Transverse colon (tissue), 4 donors: Measurements from ENCODE around the gene ATL3. TPM values are rescaled to one million over a fixed set of nuclear protein-coding genes. Genes with fewer than 3 reads are reported as not detected.
A peak's percentile ranks its signal among the peaks of the same experiment; 100 is the strongest.

Experiments
- DNase-seq: peaks from one replicate; pipeline ENCODE4 v3.0.0-alpha.2; 2019
- H3K27ac ChIP-seq, 4 donors: fragments of 200-600 bp; sonication (generic); 2 replicates each; pipeline ENCODE4 v1.5.1; 2016 to 2018; ENCODE audit warnings: inconsistent platforms in 4 of 4
- H3K27me3 ChIP-seq: fragments of 200-600 bp; sonication (generic); 2 replicates; pipeline ENCODE4 v1.5.1; 2017; ENCODE audit warnings: inconsistent platforms
- H3K36me3 ChIP-seq, 4 donors: fragments of 200-600 bp; sonication (generic); 2 replicates each; pipeline ENCODE4 v1.5.1; 2017 to 2019; ENCODE audit warnings: inconsistent platforms in 4 of 4
- H3K4me1 ChIP-seq, 4 donors: fragments of 200-600 bp; sonication (generic); 2 replicates each; pipeline ENCODE4 v1.5.1; 2017 to 2020; ENCODE audit warnings: inconsistent platforms in 4 of 4
- H3K4me3 ChIP-seq, 4 donors: fragments of 200-600 bp; sonication (generic); 1 replicate in 1 of 4; 2 replicates in 3 of 4; pipeline versions ENCODE4 v1.5.1 to v1.6.1; 2017 to 2019; ENCODE audit warnings: inconsistent platforms in 4 of 4
- H3K9me3 ChIP-seq, 2 donors: fragments of 200-600 bp; sonication (generic); 2 replicates each; pipeline ENCODE4 v1.5.1; 2017 to 2019; ENCODE audit warnings: inconsistent platforms in 2 of 2
- CTCF ChIP-seq, 5 experiments: fragments of 200-600 bp in 3 of 5; fragments of 450-650 bp in 2 of 5; sonication (generic) in 3 of 5; IDR thresholded peaks; 1 replicate in 2 of 5; 2 replicates in 3 of 5; pipeline ENCODE4 v1.5.1; 2016 to 2017; ENCODE audit warnings: antibody characterized with exemption in 5 of 5, inconsistent platforms in 3 of 5, mild to moderate bottlenecking in 2 of 5, moderate library complexity in 1 of 5
- EP300 ChIP-seq: sonication (generic); formaldehyde crosslinking; IDR thresholded peaks from one replicate; pipeline ENCODE4 v1.6.1; 2017; ENCODE audit warnings: antibody characterized with exemption, low read depth
- POLR2A ChIP-seq: fragments of 450-650 bp; IDR thresholded peaks from one replicate; pipeline ENCODE4 v1.6.1; 2016; ENCODE audit warnings: antibody characterized with exemption, mild to moderate bottlenecking, moderate library complexity
- POLR2AphosphoS5 ChIP-seq, 3 donors: sonication (generic); formaldehyde crosslinking; IDR thresholded peaks; one replicate each; pipeline ENCODE4 v1.6.1; 2016; ENCODE audit warnings: antibody characterized with exemption in 3 of 3
- WGBS, 2 donors: methylation state at CpG; one replicate each; pipeline ENCODE4 v1.1.5; 2018; ENCODE audit warnings: low coverage in 1 of 2; 5-methylcytosine and 5-hydroxymethylcytosine counted together
- in situ Hi-C, 4 donors: fragments of 200-750 bp; cut with MboI; loops; one replicate each; pipeline versions ENCODE4 v1.15.0 to v1.15.1; 2017; ENCODE audit warnings: low sequenced_read_pairs in 3 of 4, low pct_ligation_motif_present in 1 of 4, low pct_unique_long_range_greater_than_20kb in 1 of 4
- intact Hi-C: fragments of 100-400 bp; cut with DNase I; formaldehyde crosslinking; loops from one replicate; pipeline ENCODE4 v1.15.1; 2023; ENCODE audit warnings: low total_unique reads
- total RNA-seq, 4 donors: library from RNA; depleted of rRNA; stranded (reverse); fragments of >200 nt; gene quantifications; one replicate each; pipeline ENCODE4 v1.1.0, GENCODE V29; 2016

ATL3 gene
- total RNA-seq, 4 donors from 2014 or later, result 18.7 to 60.8 (median 40.0) TPM

- intact Hi-C loops (no loop called here), in situ Hi-C loops (no loop called here)
- Histone ChIP-seq H3K27me3 (no peaks in the 10 kb centered on the region), H3K4me1 (peaks cover 0 to 4% (median 2%) of the 10 kb centered on the region in 4 donors), H3K36me3 (no peaks in the 10 kb centered on the region), H3K9me3 (no peaks in the 10 kb centered on the region), H3K4me3 (no peak overlapping the region), H3K27ac (no peak overlapping the region)
- no peak for DNase-seq
- no peak for TF ChIP-seq POLR2A
- no peak for TF ChIP-seq CTCF (IDR thresholded peaks at IDR 0.05)
- no peak for TF ChIP-seq POLR2AphosphoS5 (IDR thresholded peaks at IDR 0.05)
- no peak for TF ChIP-seq EP300
Observed at GRCh38 chr11:63716046-63716445, 44.9 kb upstream of the ATL3 start.

DNA sequence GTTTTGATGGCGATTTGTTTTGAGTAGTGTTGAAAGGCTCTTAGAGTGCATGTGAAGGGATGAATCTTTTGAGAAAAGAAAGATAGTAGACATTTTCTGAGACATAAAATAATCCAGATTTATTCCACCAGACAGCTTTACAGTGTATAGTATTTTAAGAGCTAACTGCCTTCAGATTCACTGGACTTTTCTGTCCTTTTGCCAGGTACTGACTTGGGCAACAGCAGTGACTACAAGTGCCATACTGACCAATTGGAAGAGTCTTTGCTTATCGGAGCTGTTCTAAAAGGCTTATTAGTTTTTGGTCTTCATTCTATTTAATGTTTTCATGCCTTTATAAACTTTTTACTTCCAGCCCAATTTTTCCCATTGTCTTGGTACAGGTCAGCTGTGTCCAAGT, 42.6 kb upstream of the ATL3 start:
- H3K36me3 ChIP-seq, result no peaks in the 10 kb centered on the region
- intact Hi-C loops (no loop called here), in situ Hi-C loops (no loop called here)
- TF ChIP-seq CTCF (IDR thresholded peaks at IDR 0.05) (no peak), POLR2AphosphoS5 (IDR thresholded peaks at IDR 0.05) (no peak), POLR2A (no peak), EP300 (no peak)
- H3K27ac ChIP-seq, result no peak overlapping the region
- H3K9me3 ChIP-seq, result no peaks in the 10 kb centered on the region
- no peak overlapping the region for H3K4me3 ChIP-seq
- DNase-seq, result no peak
- H3K4me1 ChIP-seq, result peaks cover 0 to 26% (median 17%) of the 10 kb centered on the region in 4 donors
- H3K27me3 ChIP-seq, result no peaks in the 10 kb centered on the region
- WGBS, 2 donors, result 80 to 85% methylated on average over 2 of the region's 2 CpGs

DNA sequence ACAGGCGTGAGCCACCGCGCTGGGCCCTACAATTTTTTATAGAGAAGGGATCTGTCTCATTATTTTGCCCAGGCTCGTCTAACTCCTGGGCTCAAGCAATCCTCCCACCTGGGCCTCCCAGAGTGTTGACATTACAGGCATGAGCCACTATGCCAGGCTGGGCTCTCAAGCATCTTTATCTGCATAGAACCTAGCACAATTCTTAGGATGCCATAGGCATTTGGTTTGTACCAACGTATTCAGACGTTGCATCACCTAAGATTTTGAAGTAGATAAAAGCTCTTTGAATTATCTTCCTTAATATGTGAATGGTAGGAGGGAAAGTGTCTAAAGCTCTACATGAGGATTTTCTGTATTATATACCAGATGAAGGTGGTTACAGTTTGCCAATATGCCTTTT, 40.7 kb upstream of the ATL3 start:
- no peak overlapping the region for H3K4me3 ChIP-seq
- no peak for TF ChIP-seq CTCF (IDR thresholded peaks at IDR 0.05)
- TF ChIP-seq POLR2A, result no peak
- no peak for TF ChIP-seq EP300
- no peaks in the 10 kb centered on the region for H3K27me3 ChIP-seq
- intact Hi-C loops (no loop called here), in situ Hi-C loops (no loop called here)
- H3K27ac ChIP-seq, result no peak overlapping the region
- peaks cover 0 to 31% (median 18%) of the 10 kb centered on the region in 4 donors for H3K4me1 ChIP-seq
- H3K36me3 ChIP-seq, result no peaks in the 10 kb centered on the region
- no peak for DNase-seq
- WGBS, 2 donors, result 80 to 93% methylated on average over 1 to 6 of the region's 6 CpGs
- no peaks in the 10 kb centered on the region for H3K9me3 ChIP-seq

DNA sequence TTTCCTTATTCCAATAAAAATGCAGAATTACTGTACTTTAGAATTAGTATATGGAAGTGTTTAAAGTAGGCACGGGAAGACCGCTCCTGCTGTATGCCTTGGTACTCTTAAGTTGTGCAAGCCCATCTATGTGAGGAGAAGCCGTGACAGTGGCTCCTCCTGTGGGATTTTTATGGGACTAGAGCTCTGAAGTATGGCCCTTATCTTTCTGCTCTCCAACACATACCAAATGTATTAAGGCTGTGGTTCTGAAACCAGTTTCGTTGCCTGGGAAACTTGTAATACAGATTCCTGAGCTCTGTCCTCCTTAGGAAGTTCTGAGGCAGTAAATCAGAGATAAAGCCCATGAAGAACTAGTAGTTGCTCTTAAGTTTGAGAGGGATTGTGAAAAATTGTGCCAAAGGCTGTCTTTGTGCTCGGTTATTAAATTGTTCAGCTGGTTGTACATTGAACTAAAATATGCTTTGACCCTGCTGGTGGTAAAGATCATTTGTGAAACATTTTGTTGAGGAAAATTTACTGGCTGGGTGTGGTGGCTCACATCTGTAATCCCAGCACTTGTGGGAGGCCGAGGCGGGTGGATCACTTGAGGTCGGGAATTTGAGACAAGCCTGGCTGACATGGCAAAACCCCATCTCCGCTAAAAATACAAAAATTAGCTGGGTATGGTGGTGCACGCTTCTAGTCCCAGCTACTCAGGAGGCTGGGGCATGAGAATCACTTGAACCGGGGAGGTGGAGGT, 39.5 kb upstream of the ATL3 start:
- Histone ChIP-seq H3K9me3 (no peaks in the 10 kb centered on the region), H3K27me3 (no peaks in the 10 kb centered on the region), H3K4me3 (no peak overlapping the region), H3K36me3 (no peaks in the 10 kb centered on the region), H3K4me1 (peaks cover 0 to 31% (median 18%) of the 10 kb centered on the region in 4 donors), H3K27ac (peak overlapping the region; percentile 6 to 53 (median 26))
- whole genome bisulfite sequencing, 2 donors, result 49 to 57% methylated on average over 11 of the region's 11 CpGs
- in situ Hi-C loops (no loop called here), intact Hi-C loops (no loop called here)
- peak; percentile 15 for DNase-seq
- TF ChIP-seq CTCF (IDR thresholded peaks at IDR 0.05), result peak in 3 of 5 experiments; percentile 4 to 26 (median 9)
- no peak for TF ChIP-seq POLR2A
